ENCODE data around the gene NFIA. TPM values are rescaled to one million over a fixed set of nuclear protein-coding genes. Genes with fewer than 3 reads are reported as not detected.

The NFIA gene
- polyA plus RNA-seq, 4 donors = 1.6 to 9.7 (median 4.9) TPM

- no peak for DNase-seq
- WGBS, 3 donors = 29 to 47% (median 38%) methylated on average over 2 of the region's 2 CpGs
- H3K27ac ChIP-seq (ENCODE audit: low read depth in 1 of 3, low read length in 2 of 3) = no peak overlapping the region
- no peak for FAIRE-seq
- no peaks in the 10 kb centered on the region for H3K9me3 ChIP-seq (ENCODE audit: control insufficient read depth in 2 of 2, insufficient read depth in 1 of 2, low read depth in 1 of 2, low read length in 1 of 2)
- H3K27me3 ChIP-seq (ENCODE audit: control insufficient read depth in 3 of 3, insufficient read depth in 3 of 3, low read length in 3 of 3) = no peaks in the 10 kb centered on the region
- no peak overlapping the region for H3K4me3 ChIP-seq (ENCODE audit: low read depth in 1 of 3, low read length in 3 of 3)
- no peaks in the 10 kb centered on the region for H3K36me3 ChIP-seq (ENCODE audit: control insufficient read depth in 3 of 3, insufficient read depth in 2 of 3, low read depth in 1 of 3, low read length in 3 of 3)
- H3K4me1 ChIP-seq (ENCODE audit: control insufficient read depth in 3 of 3, insufficient read depth in 2 of 3, low read depth in 1 of 3, low read length in 2 of 3) = no peaks in the 10 kb centered on the region
These were observed 244.4 kb downstream of the NFIA start for GRCh38 chr1:61326713-61327112.

- WGBS, 3 donors = 89 to 96% (median 96%) methylated on average over 5 of the region's 5 CpGs
- Histone ChIP-seq H3K9me3 (ENCODE audit: control insufficient read depth in 2 of 2, insufficient read depth in 1 of 2, low read depth in 1 of 2, low read length in 1 of 2) (no peaks in the 10 kb centered on the region), H3K4me1 (ENCODE audit: control insufficient read depth in 3 of 3, insufficient read depth in 2 of 3, low read depth in 1 of 3, low read length in 2 of 3) (no peaks in the 10 kb centered on the region), H3K36me3 (ENCODE audit: control insufficient read depth in 3 of 3, insufficient read depth in 2 of 3, low read depth in 1 of 3, low read length in 3 of 3) (no peaks in the 10 kb centered on the region), H3K4me3 (ENCODE audit: low read depth in 1 of 3, low read length in 3 of 3) (no peak overlapping the region), H3K27me3 (ENCODE audit: control insufficient read depth in 3 of 3, insufficient read depth in 3 of 3, low read length in 3 of 3) (no peaks in the 10 kb centered on the region), H3K27ac (ENCODE audit: low read depth in 1 of 3, low read length in 2 of 3) (no peak overlapping the region)
- FAIRE-seq (no peak), DNase-seq (no peak)
These were observed 245.1 kb downstream of the NFIA start for GRCh38 chr1:61327436-61327835.

- no peaks in the 10 kb centered on the region for H3K4me1 ChIP-seq (ENCODE audit: control insufficient read depth in 3 of 3, insufficient read depth in 2 of 3, low read depth in 1 of 3, low read length in 2 of 3)
- H3K27ac ChIP-seq (ENCODE audit: low read depth in 1 of 3, low read length in 2 of 3) = no peak overlapping the region
- DNase-seq (no peak), FAIRE-seq (no peak)
- no peaks in the 10 kb centered on the region for H3K27me3 ChIP-seq (ENCODE audit: control insufficient read depth in 3 of 3, insufficient read depth in 3 of 3, low read length in 3 of 3)
- H3K9me3 ChIP-seq (ENCODE audit: control insufficient read depth in 2 of 2, insufficient read depth in 1 of 2, low read depth in 1 of 2, low read length in 1 of 2) = no peaks in the 10 kb centered on the region
- 88 to 97% (median 97%) methylated on average over 4 of the region's 4 CpGs for WGBS, 3 donors
- H3K4me3 ChIP-seq (ENCODE audit: low read depth in 1 of 3, low read length in 3 of 3) = no peak overlapping the region
- no peaks in the 10 kb centered on the region for H3K36me3 ChIP-seq (ENCODE audit: control insufficient read depth in 3 of 3, insufficient read depth in 2 of 3, low read depth in 1 of 3, low read length in 3 of 3)
These were observed 247.2 kb downstream of the NFIA start for GRCh38 chr1:61329556-61329955.

GRCh38 chr1:61330018-61330417, 247.7 kb downstream of the NFIA start:
- WGBS, 3 donors = 90 to 91% (median 91%) methylated on average over 5 of the region's 5 CpGs
- no peak overlapping the region for H3K27ac ChIP-seq (ENCODE audit: low read depth in 1 of 3, low read length in 2 of 3)
- H3K4me3 ChIP-seq (ENCODE audit: low read depth in 1 of 3, low read length in 3 of 3) = no peak overlapping the region
- DNase-seq (no peak), FAIRE-seq (no peak)
- H3K36me3 ChIP-seq (ENCODE audit: control insufficient read depth in 3 of 3, insufficient read depth in 2 of 3, low read depth in 1 of 3, low read length in 3 of 3) = peaks cover 0 to 2% (median 0%) of the 10 kb centered on the region in 3 donors
- H3K4me1 ChIP-seq (ENCODE audit: control insufficient read depth in 3 of 3, insufficient read depth in 2 of 3, low read depth in 1 of 3, low read length in 2 of 3) = no peaks in the 10 kb centered on the region
- no peaks in the 10 kb centered on the region for H3K27me3 ChIP-seq (ENCODE audit: control insufficient read depth in 3 of 3, insufficient read depth in 3 of 3, low read length in 3 of 3)
- no peaks in the 10 kb centered on the region for H3K9me3 ChIP-seq (ENCODE audit: control insufficient read depth in 2 of 2, insufficient read depth in 1 of 2, low read depth in 1 of 2, low read length in 1 of 2)

- DNase-seq (no peak), FAIRE-seq (no peak)
- H3K9me3 ChIP-seq (ENCODE audit: control insufficient read depth in 2 of 2, insufficient read depth in 1 of 2, low read depth in 1 of 2, low read length in 1 of 2) = no peaks in the 10 kb centered on the region
- H3K27ac ChIP-seq (ENCODE audit: low read depth in 1 of 3, low read length in 2 of 3) = no peak overlapping the region
- H3K27me3 ChIP-seq (ENCODE audit: control insufficient read depth in 3 of 3, insufficient read depth in 3 of 3, low read length in 3 of 3) = no peaks in the 10 kb centered on the region
- no peaks in the 10 kb centered on the region for H3K4me1 ChIP-seq (ENCODE audit: control insufficient read depth in 3 of 3, insufficient read depth in 2 of 3, low read depth in 1 of 3, low read length in 2 of 3)
- H3K4me3 ChIP-seq (ENCODE audit: low read depth in 1 of 3, low read length in 3 of 3) = no peak overlapping the region
- H3K36me3 ChIP-seq (ENCODE audit: control insufficient read depth in 3 of 3, insufficient read depth in 2 of 3, low read depth in 1 of 3, low read length in 3 of 3) = peaks cover 0 to 5% (median 0%) of the 10 kb centered on the region in 3 donors
- WGBS, 3 donors = 95 to 97% (median 96%) methylated on average over 2 of the region's 2 CpGs
These were observed 248.2 kb downstream of the NFIA start for GRCh38 chr1:61330571-61330970.

- Histone ChIP-seq H3K9me3 (ENCODE audit: control insufficient read depth in 2 of 2, insufficient read depth in 1 of 2, low read depth in 1 of 2, low read length in 1 of 2) (no peaks in the 10 kb centered on the region), H3K36me3 (ENCODE audit: control insufficient read depth in 3 of 3, insufficient read depth in 2 of 3, low read depth in 1 of 3, low read length in 3 of 3) (peaks cover 0 to 5% (median 0%) of the 10 kb centered on the region in 3 donors), H3K4me1 (ENCODE audit: control insufficient read depth in 3 of 3, insufficient read depth in 2 of 3, low read depth in 1 of 3, low read length in 2 of 3) (no peaks in the 10 kb centered on the region), H3K27ac (ENCODE audit: low read depth in 1 of 3, low read length in 2 of 3) (no peak overlapping the region), H3K27me3 (ENCODE audit: control insufficient read depth in 3 of 3, insufficient read depth in 3 of 3, low read length in 3 of 3) (no peaks in the 10 kb centered on the region), H3K4me3 (ENCODE audit: low read depth in 1 of 3, low read length in 3 of 3) (no peak overlapping the region)
- WGBS, 3 donors = 53 to 75% (median 64%) methylated on average over 1 of the region's 1 CpG
- FAIRE-seq (no peak), DNase-seq (no peak)
These were observed 249.9 kb downstream of the NFIA start for GRCh38 chr1:61332196-61332753.

GRCh38 chr1:61332796-61333195, 250.4 kb downstream of the NFIA start:
- Histone ChIP-seq H3K9me3 (ENCODE audit: control insufficient read depth in 2 of 2, insufficient read depth in 1 of 2, low read depth in 1 of 2, low read length in 1 of 2) (no peaks in the 10 kb centered on the region), H3K27me3 (ENCODE audit: control insufficient read depth in 3 of 3, insufficient read depth in 3 of 3, low read length in 3 of 3) (no peaks in the 10 kb centered on the region), H3K4me3 (ENCODE audit: low read depth in 1 of 3, low read length in 3 of 3) (no peak overlapping the region), H3K27ac (ENCODE audit: low read depth in 1 of 3, low read length in 2 of 3) (no peak overlapping the region), H3K4me1 (ENCODE audit: control insufficient read depth in 3 of 3, insufficient read depth in 2 of 3, low read depth in 1 of 3, low read length in 2 of 3) (peaks cover 0 to under 1% (median 0%) of the 10 kb centered on the region in 3 donors), H3K36me3 (ENCODE audit: control insufficient read depth in 3 of 3, insufficient read depth in 2 of 3, low read depth in 1 of 3, low read length in 3 of 3) (peaks cover 0 to 5% (median 0%) of the 10 kb centered on the region in 3 donors)
- 83 to 96% (median 93%) methylated on average over 1 of the region's 1 CpG for WGBS, 3 donors
- DNase-seq (no peak), FAIRE-seq (no peak)

- Histone ChIP-seq H3K27me3 (ENCODE audit: control insufficient read depth in 3 of 3, insufficient read depth in 3 of 3, low read length in 3 of 3) (no peaks in the 10 kb centered on the region), H3K4me1 (ENCODE audit: control insufficient read depth in 3 of 3, insufficient read depth in 2 of 3, low read depth in 1 of 3, low read length in 2 of 3) (peaks cover 0 to 5% (median 0%) of the 10 kb centered on the region in 3 donors), H3K27ac (ENCODE audit: low read depth in 1 of 3, low read length in 2 of 3) (peak overlapping the region in 1 of 3 donors; percentile 3), H3K36me3 (ENCODE audit: control insufficient read depth in 3 of 3, insufficient read depth in 2 of 3, low read depth in 1 of 3, low read length in 3 of 3) (peaks cover 0 to 5% (median 0%) of the 10 kb centered on the region in 3 donors), H3K9me3 (ENCODE audit: control insufficient read depth in 2 of 2, insufficient read depth in 1 of 2, low read depth in 1 of 2, low read length in 1 of 2) (no peaks in the 10 kb centered on the region), H3K4me3 (ENCODE audit: low read depth in 1 of 3, low read length in 3 of 3) (no peak overlapping the region)
- WGBS, 3 donors = 79 to 91% (median 90%) methylated on average over 14 of the region's 14 CpGs
- DNase-seq = no peak
- FAIRE-seq = no peak
These were observed 252.6 kb downstream of the NFIA start for GRCh38 chr1:61334718-61335589.

Measured in small intestine (tissue), 7 donors.